WTC11 (cell line): ENCODE data around the gene HLF.

Experiments used
- CREB1 ChIP-seq: sonication (generic); formaldehyde crosslinking; IDR thresholded peaks from 2 replicates; pipeline ENCODE4 v1.8.0; 2023; ENCODE audit warnings: mild to moderate bottlenecking, missing genetic modification reagents
- CTCF ChIP-seq: fragments of 200-600 bp; IDR thresholded peaks from 2 replicates; pipeline ENCODE4 v1.8.0; 2022; ENCODE audit warnings: antibody characterized with exemption
- NFE2L1 ChIP-seq: sonication (generic); formaldehyde crosslinking; IDR thresholded peaks from 2 replicates; pipeline ENCODE4 v1.8.1; 2023; ENCODE audit warnings: missing genetic modification reagents
- NFYB ChIP-seq: sonication (generic); formaldehyde crosslinking; conservative IDR thresholded peaks from 2 replicates; pipeline ENCODE4 v1.8.0; 2022; ENCODE audit warnings: low read depth, missing genetic modification reagents
- PREB ChIP-seq: sonication (generic); formaldehyde crosslinking; IDR thresholded peaks from 2 replicates; pipeline ENCODE4 v1.8.1; 2022; ENCODE audit warnings: mild to moderate bottlenecking, missing genetic modification reagents, moderate library complexity, borderline replicate concordance
- ZNF532 ChIP-seq: fragments of 250-450 bp; sonication (Bioruptor Pico); IDR thresholded peaks from 2 replicates; pipeline ENCODE4 v1.9.0; 2021; ENCODE audit warnings: mild to moderate bottlenecking, borderline replicate concordance

- no peak for TF ChIP-seq NFYB (CRISPR knock-in tag)
- no peak for TF ChIP-seq CTCF
- no peak for TF ChIP-seq PREB
- no peak for TF ChIP-seq NFE2L1 (CRISPR knock-in tag)
- TF ChIP-seq ZNF532 (CRISPR knock-in tag), result no peak
- TF ChIP-seq CREB1 (CRISPR knock-in tag), result no peak
These were observed 4.1 kb downstream of the HLF start for GRCh38 chr17:55268649-55269480.
